GM19324 (cell line): ENCODE results near the gene CXCL13.
"Not testable (repeated sequence)": the region's sequence is repeated elsewhere in the genome, so short reads cannot be mapped to it uniquely, and the experiment has no call there.

Source experiments
- ATAC-seq: cut with Tn5 transposase; IDR thresholded peaks from one replicate; pipeline ENCODE4 v1.9.1; 2021; ENCODE audit warnings: mild to moderate bottlenecking, moderate library complexity; ENCODE audit not compliant: unreplicated experiment, low FRiP score

The CXCL13 gene

GRCh38 chr4:77652237-77652897 lies 46.7 kb downstream of the CXCL13 start:
- no peak for ATAC-seq

- no peak for ATAC-seq
These were observed 47.6 kb downstream of the CXCL13 start for GRCh38 chr4:77653162-77653758.

GRCh38 chr4:77660318-77660717 lies 54.7 kb downstream of the CXCL13 start:
- not testable (repeated sequence) for ATAC-seq
